ENCODE measurements around the gene BCAR3.
"Not testable (repeated sequence)": the region's sequence is repeated elsewhere in the genome, so short reads cannot be mapped to it uniquely, and the experiment has no call there.

The BCAR3 gene

DNA sequence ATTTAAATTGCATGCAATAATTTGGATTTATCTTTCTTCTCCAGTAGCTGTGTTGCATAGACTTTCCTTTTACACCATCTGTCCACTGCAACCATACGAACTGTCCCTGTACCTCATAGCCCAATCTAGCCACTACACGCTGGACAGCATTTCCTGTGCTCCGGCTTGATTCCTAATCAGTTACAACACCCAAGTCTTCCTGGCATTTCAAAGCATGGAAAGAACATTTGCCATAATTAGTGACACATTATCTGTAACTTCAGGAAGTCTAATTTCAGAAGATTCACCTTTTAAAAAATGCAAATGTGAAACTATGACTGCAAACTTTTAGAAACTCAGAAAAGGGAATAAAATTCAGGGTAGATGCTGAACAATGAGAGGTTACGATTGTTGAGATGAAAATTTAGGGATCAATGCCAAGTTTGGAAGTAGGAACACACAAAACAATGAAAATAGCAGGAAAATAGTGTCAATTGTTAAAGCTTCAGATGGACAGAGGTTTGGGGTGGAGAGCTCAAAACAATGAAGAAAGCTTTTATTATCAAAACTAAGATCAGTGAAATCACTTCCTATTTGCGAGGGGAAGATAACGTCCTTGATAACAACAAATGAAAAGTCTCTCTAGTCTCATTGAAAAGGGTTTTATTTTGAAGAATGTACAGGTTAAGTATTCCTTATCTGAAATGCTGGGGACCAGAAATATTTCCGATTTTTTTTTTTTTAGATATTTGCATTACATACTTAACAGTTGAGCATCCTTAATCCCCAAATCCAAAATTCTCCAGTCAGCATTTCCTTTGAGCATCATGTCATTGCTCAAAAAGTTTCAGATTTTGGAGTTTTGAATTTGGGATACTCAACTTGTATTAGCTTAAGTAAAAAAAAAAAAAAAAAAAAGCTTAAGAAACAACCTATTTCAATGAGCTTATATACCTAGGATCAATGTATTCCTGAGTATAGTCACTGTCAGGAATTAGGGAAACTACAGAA, 126.5 kb downstream of the BCAR3 start:
- H3K9me3 ChIP-seq (ENCODE audit: severe bottlenecking) = no peaks in the 10 kb centered on the region
- H3K4me1 ChIP-seq (ENCODE audit: insufficient read depth, poor library complexity, severe bottlenecking) = peaks cover 34% of the 10 kb centered on the region
- peaks cover 52% of the 10 kb centered on the region for H3K36me3 ChIP-seq (ENCODE audit: low read depth)
- no peaks in the 10 kb centered on the region for H3K27me3 ChIP-seq (ENCODE audit: insufficient read depth, poor library complexity, severe bottlenecking)
- no peak overlapping the region for H3K27ac ChIP-seq (ENCODE audit: poor library complexity, severe bottlenecking)
- TF ChIP-seq, protein P1, sequence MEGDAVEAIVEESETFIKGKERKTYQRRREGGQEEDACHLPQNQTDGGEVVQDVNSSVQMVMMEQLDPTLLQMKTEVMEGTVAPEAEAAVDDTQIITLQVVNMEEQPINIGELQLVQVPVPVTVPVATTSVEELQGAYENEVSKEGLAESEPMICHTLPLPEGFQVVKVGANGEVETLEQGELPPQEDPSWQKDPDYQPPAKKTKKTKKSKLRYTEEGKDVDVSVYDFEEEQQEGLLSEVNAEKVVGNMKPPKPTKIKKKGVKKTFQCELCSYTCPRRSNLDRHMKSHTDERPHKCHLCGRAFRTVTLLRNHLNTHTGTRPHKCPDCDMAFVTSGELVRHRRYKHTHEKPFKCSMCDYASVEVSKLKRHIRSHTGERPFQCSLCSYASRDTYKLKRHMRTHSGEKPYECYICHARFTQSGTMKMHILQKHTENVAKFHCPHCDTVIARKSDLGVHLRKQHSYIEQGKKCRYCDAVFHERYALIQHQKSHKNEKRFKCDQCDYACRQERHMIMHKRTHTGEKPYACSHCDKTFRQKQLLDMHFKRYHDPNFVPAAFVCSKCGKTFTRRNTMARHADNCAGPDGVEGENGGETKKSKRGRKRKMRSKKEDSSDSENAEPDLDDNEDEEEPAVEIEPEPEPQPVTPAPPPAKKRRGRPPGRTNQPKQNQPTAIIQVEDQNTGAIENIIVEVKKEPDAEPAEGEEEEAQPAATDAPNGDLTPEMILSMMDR (IDR thresholded peaks at IDR 0.05; ENCODE audit: poor library complexity, severe bottlenecking) = no peak
- ATAC-seq (ENCODE audit: low read depth) (no peak), DNase-seq (ENCODE audit: low spot score) (no peak)
- no peak overlapping the region for H3K4me3 ChIP-seq (ENCODE audit: severe bottlenecking)

- H3K4me3 ChIP-seq (ENCODE audit: severe bottlenecking); DNase-seq (ENCODE audit: low spot score); H3K9me3 ChIP-seq (ENCODE audit: severe bottlenecking); H3K27me3 ChIP-seq (ENCODE audit: insufficient read depth, poor library complexity, severe bottlenecking): not testable (repeated sequence)
- Histone ChIP-seq H3K36me3 (ENCODE audit: low read depth) (peaks cover 52% of the 10 kb centered on the region), H3K27ac (ENCODE audit: poor library complexity, severe bottlenecking) (peak overlapping the region; percentile 20), H3K4me1 (ENCODE audit: insufficient read depth, poor library complexity, severe bottlenecking) (peaks cover 34% of the 10 kb centered on the region)
- 0 out of 3 replicates have a peak, but pooled peaks have one; percentile 9 for ATAC-seq (ENCODE audit: low read depth)
Observed at GRCh38 chr1:93553886-93554490, 127.6 kb downstream of the BCAR3 start.

DNA sequence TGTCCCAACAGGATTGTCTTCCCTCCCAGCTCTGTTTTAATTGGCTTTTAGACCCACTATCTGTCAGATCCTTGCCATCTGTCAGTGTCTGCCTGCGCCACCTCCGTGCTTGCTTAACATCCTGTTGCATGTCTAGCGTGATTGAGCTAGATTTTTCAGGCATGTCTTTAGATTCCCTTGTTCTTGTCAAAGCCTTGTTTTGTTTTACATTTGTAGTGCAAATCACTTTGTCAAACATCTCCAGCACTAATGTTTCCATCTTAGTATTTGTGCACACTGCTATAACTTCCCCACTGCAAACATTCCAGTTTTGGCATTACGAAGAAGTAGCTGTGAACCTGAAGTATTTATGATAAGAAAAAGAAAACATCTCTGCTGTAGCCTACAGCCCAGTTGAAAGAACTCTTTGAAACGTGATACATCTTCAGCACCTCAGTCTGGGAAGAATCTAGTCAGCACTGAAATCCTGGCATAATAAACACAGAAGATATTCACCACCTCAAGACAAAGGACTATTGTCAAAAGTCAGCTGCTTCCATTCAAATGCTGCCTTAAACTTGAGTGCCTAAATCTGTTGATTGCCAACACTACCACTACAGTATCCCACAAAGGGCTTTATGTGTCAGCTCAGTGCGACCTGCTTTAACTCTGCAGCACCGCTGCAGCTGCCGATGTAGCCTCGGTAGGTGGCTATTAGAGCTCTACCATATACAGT, 128.7 kb downstream of the BCAR3 start:
- Histone ChIP-seq H3K4me3 (ENCODE audit: severe bottlenecking) (no peak overlapping the region), H3K27me3 (ENCODE audit: insufficient read depth, poor library complexity, severe bottlenecking) (no peaks in the 10 kb centered on the region), H3K27ac (ENCODE audit: poor library complexity, severe bottlenecking) (peak overlapping the region; percentile 20), H3K4me1 (ENCODE audit: insufficient read depth, poor library complexity, severe bottlenecking) (peaks cover 34% of the 10 kb centered on the region), H3K36me3 (ENCODE audit: low read depth) (peaks cover 63% of the 10 kb centered on the region), H3K9me3 (ENCODE audit: severe bottlenecking) (no peaks in the 10 kb centered on the region)
- no peak for DNase-seq (ENCODE audit: low spot score)
- TF ChIP-seq, protein P1 (IDR thresholded peaks at IDR 0.05; ENCODE audit: poor library complexity, severe bottlenecking) = no peak
- ATAC-seq (ENCODE audit: low read depth) = peak; percentile 24; the same call in 2 of the 3 replicates

- Histone ChIP-seq H3K4me3 (ENCODE audit: severe bottlenecking) (no peak overlapping the region), H3K4me1 (ENCODE audit: insufficient read depth, poor library complexity, severe bottlenecking) (peaks cover 31% of the 10 kb centered on the region), H3K9me3 (ENCODE audit: severe bottlenecking) (no peaks in the 10 kb centered on the region), H3K36me3 (ENCODE audit: low read depth) (peaks cover 91% of the 10 kb centered on the region), H3K27ac (ENCODE audit: poor library complexity, severe bottlenecking) (no peak overlapping the region), H3K27me3 (ENCODE audit: insufficient read depth, poor library complexity, severe bottlenecking) (no peaks in the 10 kb centered on the region)
- no peak for ATAC-seq (ENCODE audit: low read depth)
- TF ChIP-seq, protein P1 (IDR thresholded peaks at IDR 0.05; ENCODE audit: poor library complexity, severe bottlenecking) = no peak
- no peak for DNase-seq (ENCODE audit: low spot score)
Observed at GRCh38 chr1:93549811-93550210, 131.8 kb downstream of the BCAR3 start.

GRCh38 chr1:93549131-93549530, 132.5 kb downstream of the BCAR3 start:
- Histone ChIP-seq H3K36me3 (ENCODE audit: low read depth) (peaks cover 96% of the 10 kb centered on the region), H3K27ac (ENCODE audit: poor library complexity, severe bottlenecking) (no peak overlapping the region), H3K4me1 (ENCODE audit: insufficient read depth, poor library complexity, severe bottlenecking) (peaks cover 24% of the 10 kb centered on the region), H3K4me3 (ENCODE audit: severe bottlenecking) (no peak overlapping the region), H3K9me3 (ENCODE audit: severe bottlenecking) (no peaks in the 10 kb centered on the region), H3K27me3 (ENCODE audit: insufficient read depth, poor library complexity, severe bottlenecking) (no peaks in the 10 kb centered on the region)
- TF ChIP-seq, protein P1 (IDR thresholded peaks at IDR 0.05; ENCODE audit: poor library complexity, severe bottlenecking) = no peak
- DNase-seq (ENCODE audit: low spot score) (no peak), ATAC-seq (ENCODE audit: low read depth) (no peak)

Data from RWPE2 (cell line).